Measurements from ENCODE around the gene APELA. TPM values are rescaled to one million over a fixed set of nuclear protein-coding genes. Genes with fewer than 3 reads are reported as not detected.

APELA gene
- total and polyA plus RNA-seq, 7 donors = 0.27 TPM; not detected in 6

DNA sequence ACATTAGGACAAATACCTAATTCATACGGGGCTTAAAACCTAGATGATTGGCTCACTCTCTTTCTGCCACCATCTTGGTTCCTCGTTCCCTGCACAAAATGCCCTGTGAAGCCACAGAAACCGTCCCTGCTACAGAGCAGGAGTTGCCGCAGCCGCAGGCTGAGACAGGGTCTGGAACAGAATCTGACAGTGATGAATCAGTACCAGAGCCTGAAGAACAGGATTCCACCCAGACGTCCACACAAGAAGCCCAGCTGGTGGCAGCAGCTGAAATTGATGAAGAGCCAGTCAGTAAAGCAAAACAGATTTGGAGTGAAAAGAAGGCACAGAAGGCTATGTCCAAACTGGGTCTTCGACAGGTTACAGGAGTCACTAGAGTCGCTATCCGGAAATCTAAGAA lies 66.2 kb downstream of the APELA start:
- WGBS, 2 donors = 87 to 91% methylated on average over 9 of the region's 9 CpGs
- Histone ChIP-seq H3K4me3 (no peak overlapping the region), H3K4me1 (no peaks in the 10 kb centered on the region), H3K9me3 (no peaks in the 10 kb centered on the region), H3K27me3 (peaks cover 0 to 9% (median 3%) of the 10 kb centered on the region in 3 donors), H3K27ac (no peak overlapping the region), H3K36me3 (no peaks in the 10 kb centered on the region)
- intact Hi-C loops (cut with DNase I) = no loop called here
- TF ChIP-seq, protein P1, sequence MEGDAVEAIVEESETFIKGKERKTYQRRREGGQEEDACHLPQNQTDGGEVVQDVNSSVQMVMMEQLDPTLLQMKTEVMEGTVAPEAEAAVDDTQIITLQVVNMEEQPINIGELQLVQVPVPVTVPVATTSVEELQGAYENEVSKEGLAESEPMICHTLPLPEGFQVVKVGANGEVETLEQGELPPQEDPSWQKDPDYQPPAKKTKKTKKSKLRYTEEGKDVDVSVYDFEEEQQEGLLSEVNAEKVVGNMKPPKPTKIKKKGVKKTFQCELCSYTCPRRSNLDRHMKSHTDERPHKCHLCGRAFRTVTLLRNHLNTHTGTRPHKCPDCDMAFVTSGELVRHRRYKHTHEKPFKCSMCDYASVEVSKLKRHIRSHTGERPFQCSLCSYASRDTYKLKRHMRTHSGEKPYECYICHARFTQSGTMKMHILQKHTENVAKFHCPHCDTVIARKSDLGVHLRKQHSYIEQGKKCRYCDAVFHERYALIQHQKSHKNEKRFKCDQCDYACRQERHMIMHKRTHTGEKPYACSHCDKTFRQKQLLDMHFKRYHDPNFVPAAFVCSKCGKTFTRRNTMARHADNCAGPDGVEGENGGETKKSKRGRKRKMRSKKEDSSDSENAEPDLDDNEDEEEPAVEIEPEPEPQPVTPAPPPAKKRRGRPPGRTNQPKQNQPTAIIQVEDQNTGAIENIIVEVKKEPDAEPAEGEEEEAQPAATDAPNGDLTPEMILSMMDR (IDR thresholded peaks at IDR 0.05) = no peak
- TF ChIP-seq POLR2A (IDR thresholded peaks at IDR 0.05) (no peak), POLR2AphosphoS5 (IDR thresholded peaks at IDR 0.05) (no peak), EP300 (IDR thresholded peaks at IDR 0.05) (no peak)
- DNase-seq = no peak

DNA sequence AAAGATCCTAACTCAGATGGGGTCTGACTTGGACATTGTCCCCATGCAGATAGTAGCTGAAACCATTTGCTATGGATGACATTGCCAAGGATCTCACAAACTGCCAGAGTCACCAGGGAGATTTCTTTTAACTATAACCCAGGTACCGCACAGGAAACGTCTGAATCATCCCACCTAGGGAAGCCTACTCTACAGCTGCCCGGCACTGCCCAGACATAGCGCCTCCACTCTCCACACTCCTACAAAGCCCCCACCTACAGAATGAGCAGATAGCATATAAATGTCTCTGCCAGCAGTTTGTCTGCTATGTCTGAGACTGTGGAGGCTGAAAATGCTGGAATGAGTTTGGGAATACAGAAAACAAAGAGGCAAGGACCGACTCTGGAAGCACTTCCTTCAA lies 68.2 kb downstream of the APELA start:
- Histone ChIP-seq H3K9me3 (no peaks in the 10 kb centered on the region), H3K27ac (no peak overlapping the region), H3K27me3 (peaks cover 0 to 9% (median 3%) of the 10 kb centered on the region in 3 donors), H3K4me3 (no peak overlapping the region), H3K36me3 (no peaks in the 10 kb centered on the region), H3K4me1 (no peaks in the 10 kb centered on the region)
- DNase-seq = no peak
- intact Hi-C loops (cut with DNase I) = no loop called here
- 70 to 79% methylated on average over 5 of the region's 5 CpGs for WGBS, 2 donors
- TF ChIP-seq POLR2AphosphoS5 (IDR thresholded peaks at IDR 0.05) (no peak), EP300 (IDR thresholded peaks at IDR 0.05) (no peak), POLR2A (IDR thresholded peaks at IDR 0.05) (no peak)
- TF ChIP-seq, protein P1 (IDR thresholded peaks at IDR 0.05) = no peak

DNA sequence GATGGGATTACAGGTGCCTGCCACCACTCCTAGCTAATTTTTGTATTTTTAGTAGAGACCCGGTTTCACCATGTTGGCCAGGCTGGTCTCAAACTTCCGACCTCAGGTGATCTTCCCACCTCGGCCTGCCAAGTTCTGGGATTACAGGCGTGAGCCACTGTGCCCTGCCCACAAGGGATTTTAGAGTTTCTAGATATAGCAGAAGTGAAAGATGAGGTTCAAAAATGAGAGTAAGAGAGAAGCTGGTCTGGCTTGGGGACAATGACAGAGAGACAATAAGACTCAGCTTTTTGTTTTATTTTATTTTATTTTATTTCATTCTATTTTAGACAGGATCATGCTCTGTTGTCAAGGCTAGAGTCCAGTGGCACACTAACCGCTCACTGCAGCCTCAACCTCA lies 69.8 kb downstream of the APELA start:
- H3K4me1 ChIP-seq = no peaks in the 10 kb centered on the region
- intact Hi-C loops (cut with DNase I) = no loop called here
- DNase-seq = no peak
- H3K4me3 ChIP-seq = no peak overlapping the region
- WGBS, 2 donors = 90 to 95% methylated on average over 5 of the region's 5 CpGs
- no peak for TF ChIP-seq EP300 (IDR thresholded peaks at IDR 0.05)
- TF ChIP-seq POLR2A (IDR thresholded peaks at IDR 0.05) = no peak
- no peak for TF ChIP-seq POLR2AphosphoS5 (IDR thresholded peaks at IDR 0.05)
- TF ChIP-seq, protein P1 (IDR thresholded peaks at IDR 0.05) = no peak
- H3K9me3 ChIP-seq = no peaks in the 10 kb centered on the region
- H3K27me3 ChIP-seq = peaks cover 0 to 9% (median 3%) of the 10 kb centered on the region in 3 donors
- H3K36me3 ChIP-seq = no peaks in the 10 kb centered on the region
- H3K27ac ChIP-seq = no peak overlapping the region

Other genes starting within 250 kb of the APELA start
- gene SMIM31, start 123.0 kb upstream of the APELA start, total RNA-seq = not detected
- 10 to 100 TPM in 2 of 3 donors, 1 to 10 TPM in 1; 6.5 to 80.5 (median 39.0) TPM for gene SMIM31, start 123.0 kb upstream of the APELA start, polyA plus RNA-seq
- 1 to 10 TPM in 2 of 4 donors, under 1 TPM in 2; 0.36 to 2.8 (median 1.0) TPM for gene TRIM61, start 100.5 kb downstream of the APELA start, total RNA-seq
- gene TRIM61, start 100.5 kb downstream of the APELA start, polyA plus RNA-seq = under 1 TPM in 2 of 3 donors, not detected in 1; 0.46 to 0.70 TPM
- gene TRIM60, start 154.8 kb downstream of the APELA start, total RNA-seq = not detected
- gene TRIM60, start 154.8 kb downstream of the APELA start, polyA plus RNA-seq = not detected
- gene TRIM75, start 176.7 kb downstream of the APELA start, total RNA-seq = not detected
- gene TRIM75, start 176.7 kb downstream of the APELA start, polyA plus RNA-seq = not detected
- 10 to 100 TPM in 2 of 4 donors, 1 to 10 TPM in 2; 4.7 to 12.5 (median 9.1) TPM for gene TMEM192, start 235.7 kb downstream of the APELA start, total RNA-seq
- gene TMEM192, start 235.7 kb downstream of the APELA start, polyA plus RNA-seq = 1 to 10 TPM; 6.0 to 9.6 (median 7.4) TPM